ENCODE data around the gene KCTD7. TPM values are rescaled to one million over a fixed set of nuclear protein-coding genes. Genes with fewer than 3 reads are reported as not detected.
"Not testable (repeated sequence)": the region's sequence is repeated elsewhere in the genome, so short reads cannot be mapped to it uniquely, and the experiment has no call there.

The KCTD7 gene
- total RNA-seq, 2 experiments from 2014 or later: 31.9 to 33.8 TPM

DNA sequence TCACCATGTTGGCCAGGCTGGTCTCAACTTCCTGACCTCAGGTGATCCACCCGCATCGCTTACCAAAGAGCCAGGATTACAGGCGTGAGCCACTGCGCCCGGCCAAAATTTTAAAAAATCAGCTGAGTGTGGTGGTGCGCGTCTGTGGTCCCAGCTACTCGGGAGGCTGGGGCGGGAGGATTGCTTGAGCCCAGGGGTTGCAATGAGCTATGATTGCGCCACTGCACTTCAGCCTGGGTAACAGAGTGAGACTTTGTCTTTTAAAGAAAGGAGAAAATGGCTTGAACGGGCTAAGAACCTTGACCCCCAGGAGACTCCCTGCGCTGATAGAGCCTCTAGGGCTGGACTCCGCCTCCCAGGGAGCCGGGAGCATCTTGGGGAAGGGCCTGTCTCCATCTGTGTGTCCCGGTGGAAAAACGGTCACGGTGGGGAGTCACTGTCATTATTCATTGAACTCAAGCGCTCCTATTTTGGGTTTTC, 760 bp upstream of the KCTD7 start:
- Mint-ChIP-seq H3K36me3 (ENCODE audit: low read depth) (peaks cover 17% of the 10 kb centered on the region), H3K27me3 (no peaks in the 10 kb centered on the region), H3K9me3 (no peaks in the 10 kb centered on the region), H3K27ac (peak overlapping the region; percentile 85), H3K4me3 (peak overlapping the region; percentile 82), H3K4me1 (peaks cover 45% of the 10 kb centered on the region)
- ChIA-PET POLR2A (interaction anchor here (0.8 to 3.5 kb wide), 10 partner anchors 17 to 647 kb away, joined by 3 to 26 read pairs (median 5); partner anchors contain the start of genes RABGEF1 and SBDS), CTCF (interaction anchor here (0.8 to 2.0 kb wide), 2 partner anchors 70 to 74 kb away, joined by 3 to 6 read pairs; no protein-coding TSS in a partner anchor)
- DNase-seq: no peak

GRCh38 chr7:66629222-66630062, 761 bp downstream of the KCTD7 start:
- Mint-ChIP-seq H3K27ac (peak overlapping the region; percentile 94), H3K9me3 (no peaks in the 10 kb centered on the region), H3K4me1 (peaks cover 55% of the 10 kb centered on the region), H3K4me3 (peak overlapping the region; percentile 82), H3K27me3 (no peaks in the 10 kb centered on the region), H3K36me3 (ENCODE audit: low read depth) (peaks cover 29% of the 10 kb centered on the region)
- POLR2A ChIA-PET: interaction anchor here (0.6 to 3.5 kb wide), 11 partner anchors 8 to 366 kb away, joined by 3 to 26 read pairs (median 4); partner anchors contain the start of genes RABGEF1 and SBDS
- CTCF ChIA-PET: interaction anchor here (1.2 kb wide), 1 partner anchor 24 kb away, joined by 3 read pairs; no protein-coding TSS in a partner anchor
- DNase-seq: no peak

DNA sequence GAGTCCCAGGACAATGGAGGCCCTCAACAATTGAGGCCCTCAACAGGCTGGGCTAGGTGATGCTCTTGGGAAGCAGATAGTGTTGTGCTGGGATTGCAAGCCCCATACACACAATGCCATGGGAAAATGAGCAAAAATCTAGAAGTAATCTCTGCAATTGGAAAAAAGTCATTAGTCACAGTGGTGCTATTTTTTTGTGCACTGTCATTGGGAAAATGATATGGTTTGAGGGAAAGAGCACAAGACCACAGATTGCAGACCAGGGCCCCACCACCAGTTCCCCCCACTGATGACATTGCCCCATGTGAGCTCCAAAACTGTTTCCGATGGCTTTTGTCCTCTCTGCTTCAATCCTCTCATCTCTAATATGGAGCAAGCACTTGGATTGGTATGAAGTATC, 1.9 kb downstream of the KCTD7 start:
- POLR2A ChIA-PET: interaction anchor here (1.1 to 2.1 kb wide), 4 partner anchors 24 to 291 kb away, joined by 4 to 9 read pairs (median 5); partner anchors contain the start of genes RABGEF1 and TMEM248
- CTCF ChIA-PET: interaction anchor here (0.6 to 1.7 kb wide), 2 partner anchors 14 to 397 kb away, joined by 3 to 6 read pairs; no protein-coding TSS in a partner anchor
- Mint-ChIP-seq H3K4me3 (peak overlapping the region; percentile 74), H3K27me3 (no peaks in the 10 kb centered on the region), H3K9me3 (no peaks in the 10 kb centered on the region), H3K27ac (peak overlapping the region; percentile 94), H3K4me1 (peaks cover 60% of the 10 kb centered on the region), H3K36me3 (ENCODE audit: low read depth) (peaks cover 35% of the 10 kb centered on the region)
- no peak for DNase-seq

- Mint-ChIP-seq H3K27ac (peak overlapping the region; percentile 94), H3K9me3 (no peaks in the 10 kb centered on the region), H3K36me3 (ENCODE audit: low read depth) (peaks cover 35% of the 10 kb centered on the region), H3K4me3 (peak overlapping the region; percentile 74), H3K4me1 (peaks cover 66% of the 10 kb centered on the region), H3K27me3 (no peaks in the 10 kb centered on the region)
- ChIA-PET CTCF (interaction anchor here (0.7 to 1.7 kb wide), 2 partner anchors 13 to 102 kb away, joined by 3 to 6 read pairs; no protein-coding TSS in a partner anchor), POLR2A (interaction anchor here (0.5 to 2.1 kb wide), 5 partner anchors 23 to 290 kb away, joined by 3 to 9 read pairs (median 5); partner anchors contain the start of genes RABGEF1 and TMEM248)
- no peak for DNase-seq
Measured at GRCh38 chr7:66631471-66631870, 2.8 kb downstream of the KCTD7 start.

DNA sequence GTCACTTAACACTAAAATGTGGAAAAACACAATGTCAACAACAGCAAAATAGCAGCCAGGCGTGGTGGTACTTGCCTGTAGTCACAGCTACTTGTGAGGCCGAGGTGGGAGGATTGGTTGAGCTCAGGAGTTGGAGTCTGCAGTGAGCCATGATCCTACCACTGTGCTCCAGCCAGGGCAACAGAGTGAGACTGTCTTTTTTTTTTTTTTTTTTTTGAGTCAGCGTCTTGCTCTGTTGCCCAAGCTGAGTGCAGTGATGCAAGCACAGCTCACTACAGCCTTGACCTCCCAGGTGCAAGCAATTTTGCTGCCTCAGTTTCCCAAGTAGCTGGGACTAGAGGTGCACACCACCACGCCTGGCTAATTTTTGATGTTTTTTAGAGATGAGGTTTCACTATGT, 6.1 kb downstream of the KCTD7 start:
- no peak for DNase-seq
- POLR2A ChIA-PET: no interaction called here
- CTCF ChIA-PET: no interaction called here
- H3K27me3 Mint-ChIP-seq: no peaks in the 10 kb centered on the region
- H3K4me1 Mint-ChIP-seq: peaks cover 50% of the 10 kb centered on the region
- H3K4me3 Mint-ChIP-seq: no peak overlapping the region
- H3K9me3 Mint-ChIP-seq: no peaks in the 10 kb centered on the region
- H3K27ac Mint-ChIP-seq: no peak overlapping the region
- H3K36me3 Mint-ChIP-seq (ENCODE audit: low read depth): peaks cover 51% of the 10 kb centered on the region

- H3K4me1 Mint-ChIP-seq: peaks cover 43% of the 10 kb centered on the region
- H3K4me3 Mint-ChIP-seq, CTCF ChIA-PET, H3K27me3 Mint-ChIP-seq, H3K9me3 Mint-ChIP-seq, POLR2A ChIA-PET, DNase-seq: not testable (repeated sequence)
- peak overlapping the region; percentile 54 for H3K27ac Mint-ChIP-seq
- peaks cover 53% of the 10 kb centered on the region for H3K36me3 Mint-ChIP-seq (ENCODE audit: low read depth)
Measured at GRCh38 chr7:66635322-66635981, 6.8 kb downstream of the KCTD7 start.

- H3K36me3 Mint-ChIP-seq (ENCODE audit: low read depth): peaks cover 58% of the 10 kb centered on the region
- CTCF ChIA-PET, DNase-seq, POLR2A ChIA-PET, H3K27me3 Mint-ChIP-seq, H3K9me3 Mint-ChIP-seq, H3K4me3 Mint-ChIP-seq: not testable (repeated sequence)
- H3K27ac Mint-ChIP-seq: peak overlapping the region; percentile 54
- H3K4me1 Mint-ChIP-seq: peaks cover 37% of the 10 kb centered on the region
Measured at GRCh38 chr7:66635982-66636546, 7.4 kb downstream of the KCTD7 start.

DNA sequence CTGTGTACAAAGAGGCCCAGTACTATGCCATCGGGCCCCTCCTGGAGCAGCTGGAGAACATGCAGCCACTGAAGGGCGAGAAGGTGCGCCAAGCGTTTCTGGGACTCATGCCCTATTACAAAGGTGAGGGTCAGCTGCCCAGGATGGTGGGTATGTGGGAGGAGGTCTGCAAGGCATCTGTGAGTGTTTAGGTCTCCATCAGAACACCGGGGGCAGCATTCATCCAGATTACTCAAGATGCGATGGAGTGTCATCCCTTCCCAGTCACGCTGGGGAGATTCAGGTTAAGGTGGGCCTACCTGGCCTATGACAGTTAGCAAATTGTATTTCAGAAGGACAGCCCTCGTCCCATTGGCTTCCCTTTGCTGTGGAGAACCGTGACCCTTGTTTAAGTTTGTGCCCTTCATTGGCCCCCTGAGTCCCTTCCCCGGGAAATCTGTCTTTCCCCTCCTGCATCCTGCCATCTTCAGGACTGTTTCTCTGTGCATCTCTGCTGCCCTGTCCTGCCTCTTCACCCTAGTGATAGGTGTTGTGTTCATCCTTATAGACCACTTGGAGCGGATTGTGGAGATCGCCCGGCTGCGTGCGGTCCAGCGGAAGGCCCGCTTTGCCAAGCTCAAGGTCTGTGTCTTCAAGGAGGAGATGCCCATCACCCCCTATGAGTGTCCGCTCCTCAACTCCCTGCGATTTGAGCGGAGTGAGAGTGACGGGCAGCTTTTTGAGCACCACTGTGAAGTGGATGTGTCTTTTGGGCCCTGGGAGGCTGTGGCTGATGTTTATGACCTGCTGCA, 9.8 kb downstream of the KCTD7 start:
- Mint-ChIP-seq H3K4me3 (no peak overlapping the region), H3K27me3 (no peaks in the 10 kb centered on the region), H3K9me3 (no peaks in the 10 kb centered on the region), H3K4me1 (peaks cover 21% of the 10 kb centered on the region), H3K36me3 (ENCODE audit: low read depth) (peaks cover 66% of the 10 kb centered on the region), H3K27ac (no peak overlapping the region)
- ChIA-PET POLR2A (interaction anchor here (1.6 kb wide), 1 partner anchor 10 kb away, joined by 5 read pairs; the partner anchor contains the start of gene KCTD7), CTCF (no interaction called here)
- DNase-seq: no peak

GRCh38 chr7:66639773-66640172, 11.1 kb downstream of the KCTD7 start:
- Mint-ChIP-seq H3K4me3 (no peak overlapping the region), H3K27ac (no peak overlapping the region), H3K4me1 (peaks cover 14% of the 10 kb centered on the region), H3K27me3 (no peaks in the 10 kb centered on the region), H3K36me3 (ENCODE audit: low read depth) (peaks cover 68% of the 10 kb centered on the region), H3K9me3 (no peaks in the 10 kb centered on the region)
- ChIA-PET CTCF (no interaction called here), POLR2A (no interaction called here)
- no peak for DNase-seq

DNA sequence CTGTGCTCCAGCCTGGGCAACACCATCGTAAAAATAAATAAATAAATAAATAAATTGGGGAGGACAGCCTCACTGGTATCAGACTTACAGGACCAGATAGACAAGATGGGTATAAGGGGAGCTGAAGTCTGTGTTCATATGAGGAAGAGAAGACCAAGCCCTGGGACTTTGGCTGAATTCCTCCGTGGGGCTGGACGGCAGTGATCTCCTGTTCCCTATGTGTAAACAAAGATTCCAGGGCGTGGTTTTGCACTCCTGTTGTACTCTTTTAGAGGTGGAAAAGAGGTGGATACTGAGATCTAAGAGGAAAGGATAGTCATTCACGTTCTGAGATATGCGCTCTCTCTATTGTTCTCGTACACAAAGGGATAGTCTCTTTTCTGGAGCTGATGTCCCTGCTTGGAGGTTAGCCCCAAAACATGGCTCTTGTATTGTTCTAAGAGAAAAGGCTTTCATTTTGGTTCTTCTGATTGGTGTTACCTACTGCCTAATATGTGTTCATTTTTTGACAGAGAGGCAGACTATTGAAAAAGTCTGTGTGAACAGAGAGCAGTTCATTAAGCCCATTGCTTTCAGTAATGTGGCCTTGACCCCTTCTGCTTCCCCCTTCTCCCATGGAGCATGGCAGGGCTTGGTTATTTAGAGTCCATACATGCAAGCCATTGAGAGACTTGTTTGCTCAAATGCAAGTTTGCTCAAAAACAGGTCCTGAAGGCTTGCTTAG, 12.3 kb downstream of the KCTD7 start:
- peaks cover 9% of the 10 kb centered on the region for H3K4me1 Mint-ChIP-seq
- H3K9me3 Mint-ChIP-seq: no peaks in the 10 kb centered on the region
- no peaks in the 10 kb centered on the region for H3K27me3 Mint-ChIP-seq
- DNase-seq: no peak
- ChIA-PET CTCF (no interaction called here), POLR2A (no interaction called here)
- no peak overlapping the region for H3K4me3 Mint-ChIP-seq
- peaks cover 77% of the 10 kb centered on the region for H3K36me3 Mint-ChIP-seq (ENCODE audit: low read depth)
- H3K27ac Mint-ChIP-seq: no peak overlapping the region

- DNase-seq: no peak
- Mint-ChIP-seq H3K27me3 (no peaks in the 10 kb centered on the region), H3K4me1 (peaks cover 6% of the 10 kb centered on the region), H3K27ac (no peak overlapping the region), H3K36me3 (ENCODE audit: low read depth) (peaks cover 79% of the 10 kb centered on the region), H3K9me3 (no peaks in the 10 kb centered on the region), H3K4me3 (no peak overlapping the region)
- CTCF ChIA-PET: no interaction called here
- POLR2A ChIA-PET: no interaction called here
Measured at GRCh38 chr7:66641526-66641871, 12.8 kb downstream of the KCTD7 start.

DNA sequence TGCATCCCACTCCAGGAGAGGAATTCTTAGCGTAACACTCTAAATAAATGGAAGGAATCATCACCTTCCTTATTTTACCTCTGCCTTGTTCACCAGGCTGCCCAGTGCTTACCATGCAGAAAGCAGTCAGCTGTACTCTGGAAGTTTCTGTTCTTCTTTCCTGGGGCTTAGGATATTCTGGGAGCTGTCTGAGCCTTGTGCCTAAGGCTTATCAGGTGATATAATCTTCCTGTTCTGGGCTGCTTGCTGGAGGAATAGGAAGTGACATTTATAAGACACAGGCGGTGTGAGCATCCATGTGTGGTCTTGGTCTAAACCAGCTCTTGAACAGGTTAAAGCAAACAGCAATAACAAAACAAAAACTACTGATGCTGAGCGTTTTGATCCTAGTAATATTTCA, 13.5 kb downstream of the KCTD7 start:
- ChIA-PET POLR2A (interaction anchor here (2.0 kb wide), 1 partner anchor 12 kb away, joined by 8 read pairs; no protein-coding TSS in a partner anchor), CTCF (interaction anchor here (2.1 kb wide), 1 partner anchor 85 kb away, joined by 5 read pairs; no protein-coding TSS in a partner anchor)
- Mint-ChIP-seq H3K36me3 (ENCODE audit: low read depth) (peaks cover 86% of the 10 kb centered on the region), H3K27ac (no peak overlapping the region), H3K9me3 (no peaks in the 10 kb centered on the region), H3K4me1 (peaks cover 6% of the 10 kb centered on the region), H3K27me3 (no peaks in the 10 kb centered on the region), H3K4me3 (no peak overlapping the region)
- DNase-seq: no peak
